ENCODE data around the gene SUMF1.

GRCh38 chr3:4474683-4475490 is 7.8 kb upstream of the SUMF1 start:
- no peak for TF ChIP-seq EZH2 (IDR thresholded peaks at IDR 0.05; ENCODE audit: low read length)
- no peak for TF ChIP-seq CTCF (optimal IDR thresholded peaks at IDR 0.05 in 1 of 3, IDR thresholded peaks at IDR 0.05 in 1 of 3, conservative IDR thresholded peaks at IDR 0.05 in 1 of 3; ENCODE audit: extremely low read depth in 1 of 3, insufficient read depth in 2 of 3, low read length in 3 of 3)

Measured in keratinocyte (primary cell).